HepG2 (cell line): Measurements from ENCODE around the gene COLQ. TPM values are rescaled to one million over a fixed set of nuclear protein-coding genes. Genes with fewer than 3 reads are reported as not detected.

Experiments
- ATAC-seq: fragments of 200-7000 bp; cut with Tn5 transposase; 3 replicates; pipeline ENCODE4 v1.9.1; 2020; ENCODE audit warnings: mild to moderate bottlenecking, moderate library complexity
- BruUV-seq: library from RNA; stranded (reverse); fragments of 400-500 nt; replicated peaks from 2 replicates; lab custom pipeline; 2021; lab: Mats Ljungman, UMichigan
- CTCF ChIA-PET: fragments of 300-600 bp; formaldehyde crosslinking; extraction: SDS; loops from one replicate; lab custom pipeline; 2021; ENCODE audit warnings: low total read pairs, inconsistent platforms, low intra/inter-chr PET ratio; lab: Yijun Ruan, JAX
- POLR2A ChIA-PET: fragments of 350-600 bp; sonication (Branson Sonifier 250); formaldehyde crosslinking; loops from one replicate; lab custom pipeline; 2020; ENCODE audit warnings: antibody characterized with exemption, inconsistent platforms; lab: Yijun Ruan, JAX
- DNase-seq: peaks from one replicate; pipeline ENCODE4 v3.0.0-alpha.2; 2015; ENCODE audit warnings: low spot score
- FAIRE-seq: peaks from 3 replicates; lab custom pipeline; 2011; peaks lifted over from hg19 to GRCh38; lab: Jason Lieb, UNC
- H2AFZ ChIP-seq: one replicate; pipeline ENCODE4 v1.6.1; 2011; ENCODE audit warnings: low read length, inconsistent platforms
- H3K27ac ChIP-seq: fragments of 300-600 bp; 3 replicates; pipeline ENCODE4 v1.8.0; 2011; ENCODE audit warnings: mixed run types, mild to moderate bottlenecking, mixed read lengths, low read length, inconsistent platforms; ENCODE audit not compliant: insufficient read depth; ENCODE audit errors: extremely low read length
- H3K27me3 ChIP-seq, 2 experiments: fragments of 200-600 bp in 1 of 2; 2 replicates in 1 of 2; 3 replicates in 1 of 2; pipeline versions ENCODE4 v1.6.0 to v1.8.0; 2011; ENCODE audit warnings: low read length in 2 of 2, mild to moderate bottlenecking in 2 of 2, moderate library complexity in 2 of 2, inconsistent platforms in 1 of 2; ENCODE audit not compliant: insufficient read depth in 2 of 2, control insufficient read depth in 1 of 2
- H3K36me3 ChIP-seq, 2 experiments: fragments of 200-600 bp in 1 of 2; replicated peaks in 1 of 2; 2 replicates in 1 of 2; 3 replicates in 1 of 2; pipeline versions ENCODE4 v1.5.1 to v1.8.0; 2011; ENCODE audit warnings: low read length in 2 of 2, inconsistent platforms in 1 of 2; ENCODE audit not compliant: insufficient read depth in 2 of 2, control insufficient read depth in 1 of 2
- H3K4me1 ChIP-seq: 2 replicates; pipeline ENCODE4 v1.5.1; 2012; ENCODE audit warnings: low read length, inconsistent platforms; ENCODE audit not compliant: insufficient read depth
- H3K4me2 ChIP-seq: 2 replicates; pipeline ENCODE4 v1.6.0; 2011; ENCODE audit warnings: low read depth, low read length, inconsistent platforms
- H3K4me3 ChIP-seq, 3 experiments: fragments of 200-600 bp in 1 of 3; sonication (generic), shearing (Covaris generic) in 1 of 3; replicated peaks in 1 of 3; 2 replicates each; pipeline ENCODE4 v1.5.1; 2011 to 2016; ENCODE audit warnings: low read length in 3 of 3, inconsistent platforms in 2 of 3, low read depth in 2 of 3, mild to moderate bottlenecking in 2 of 3, control low read depth in 1 of 3, mixed read lengths in 1 of 3; ENCODE audit not compliant: insufficient read depth in 1 of 3
- H3K79me2 ChIP-seq: one replicate; pipeline ENCODE4 v1.6.1; 2011; ENCODE audit warnings: low read length, inconsistent platforms; ENCODE audit not compliant: insufficient read depth
- H3K9ac ChIP-seq: 2 replicates; pipeline ENCODE4 v1.6.0; 2011; ENCODE audit warnings: mild to moderate bottlenecking, low read depth, low read length, inconsistent platforms; ENCODE audit not compliant: insufficient read depth
- H3K9me3 ChIP-seq: 2 replicates; pipeline ENCODE4 v1.5.1; 2012; ENCODE audit warnings: mild to moderate bottlenecking, low read length
- H4K20me1 ChIP-seq: 2 replicates; pipeline ENCODE4 v1.6.0; 2011; ENCODE audit warnings: inconsistent platforms, mild to moderate bottlenecking, low read length, moderate library complexity; ENCODE audit not compliant: insufficient read depth
- ARNTL ChIP-seq: sonication (generic); formaldehyde crosslinking; IDR thresholded peaks from 2 replicates; pipeline ENCODE4 v1.4.0; 2020; ENCODE audit warnings: mild to moderate bottlenecking, missing genetic modification reagents
- BORCS8-MEF2B ChIP-seq: sonication (generic); formaldehyde crosslinking; IDR thresholded peaks from 2 replicates; pipeline ENCODE4 v1.8.0; 2022; ENCODE audit warnings: mild to moderate bottlenecking, missing genetic modification reagents
- FOXP1 ChIP-seq, 2 experiments: fragments of 450-650 bp in 1 of 2; IDR thresholded peaks; 2 replicates each; pipeline ENCODE4 v1.6.1; 2017 to 2018; ENCODE audit warnings: antibody characterized with exemption in 1 of 2
- HDAC1 ChIP-seq: sonication (generic); formaldehyde crosslinking; IDR thresholded peaks from 2 replicates; pipeline ENCODE4 v1.5.1; 2020; ENCODE audit warnings: mild to moderate bottlenecking, missing genetic modification reagents
- IKZF4 ChIP-seq: sonication (generic); formaldehyde crosslinking; IDR thresholded peaks from 2 replicates; pipeline ENCODE4 v1.5.1; 2020; ENCODE audit warnings: borderline replicate concordance, mild to moderate bottlenecking, low read depth, missing genetic modification reagents; ENCODE audit errors: not compliant biosample characterization
- JUN ChIP-seq: sonication (generic); formaldehyde crosslinking; IDR thresholded peaks from 2 replicates; pipeline ENCODE4 v1.4.0; 2020; ENCODE audit warnings: mild to moderate bottlenecking, missing genetic modification reagents
- PAF1 ChIP-seq: IDR thresholded peaks from 2 replicates; pipeline ENCODE4 v1.6.1; 2016; ENCODE audit warnings: missing genetic modification reagents, missing compliant biosample characterization
- POLR2AphosphoS2 ChIP-seq: IDR thresholded peaks from 2 replicates; pipeline ENCODE4 v1.6.1; 2011; ENCODE audit warnings: low read depth, low read length, improper control_type of control experiment
- RBM22 ChIP-seq: fragments of 200-400 bp; formaldehyde crosslinking; optimal IDR thresholded peaks from 2 replicates; pipeline ENCODE3; 2017; ENCODE audit warnings: mild to moderate bottlenecking, low read length, moderate library complexity
- SMAD9 ChIP-seq: sonication (generic); formaldehyde crosslinking; IDR thresholded peaks from 2 replicates; pipeline ENCODE4 v1.5.1; 2020; ENCODE audit warnings: mild to moderate bottlenecking, missing genetic modification reagents
- ZFP36 ChIP-seq: fragments of 150-350 bp; IDR thresholded peaks from 2 replicates; pipeline ENCODE4 v1.6.1; 2018; ENCODE audit warnings: borderline replicate concordance, low read length, low read depth; ENCODE audit not compliant: partially characterized antibody
- ZFP36L2 ChIP-seq: sonication (generic); formaldehyde crosslinking; IDR thresholded peaks from 2 replicates; pipeline ENCODE4 v1.4.0; 2020; ENCODE audit warnings: missing genetic modification reagents
- ZNF737 ChIP-seq: sonication (generic); formaldehyde crosslinking; IDR thresholded peaks from 2 replicates; pipeline ENCODE4 v1.5.0; 2020; ENCODE audit warnings: missing genetic modification reagents, mild to moderate bottlenecking, borderline replicate concordance
- ZNF891 ChIP-seq: sonication (generic); formaldehyde crosslinking; IDR thresholded peaks from 2 replicates; pipeline ENCODE4 v1.5.0; 2020; ENCODE audit warnings: mild to moderate bottlenecking, missing genetic modification reagents
- WGBS: methylation state at CpG from one replicate; pipeline ENCODE4 v1.1.6; 2017; ENCODE audit warnings: low lambda C conversion rate; 5-methylcytosine and 5-hydroxymethylcytosine counted together
- in situ Hi-C: cut with HindIII; loops from 2 replicates; pipeline ENCODE4 v1.10.0; 2017; ENCODE audit warnings: low pct_unique_long_range_greater_than_20kb; ENCODE audit not compliant: extremely low pct_ligation_motif_present
- intact Hi-C: fragments of 100-400 bp; cut with micrococcal nuclease; formaldehyde crosslinking; loops from one replicate; pipeline ENCODE4 v1.10.0; 2022; ENCODE audit not compliant: unreplicated experiment
- polyA plus RNA-seq, 8 experiments: library from polyadenylated mRNA; depleted of rRNA in 3 of 8; stranded (reverse) in 7 of 8; unstranded in 1 of 8; fragments of >200 nt; fragmentation: Illumina TruSeq in 4 of 8; extraction: Trizol in 4 of 8; gene quantifications; 2 replicates each; pipeline versions ENCODE4 v1.2.1 to v1.2.3, GENCODE V29; 2011 to 2016; ENCODE audit warnings: low read depth in 4 of 8, missing spikeins in 1 of 8, mixed read lengths in 1 of 8; ENCODE audit not compliant: insufficient read depth in 1 of 8
- total RNA-seq, 5 experiments: library from RNA; depleted of rRNA; stranded (reverse); fragments of >200 nt; fragmentation: Illumina TruSeq; extraction: Trizol; gene quantifications; 2 replicates each; pipeline ENCODE4 v1.2.3, GENCODE V29; 2016; ENCODE audit warnings: low read depth in 1 of 5
- TF ChIP-seq, protein P1 (sequence below): sonication (generic); formaldehyde crosslinking; IDR thresholded peaks from 2 replicates; pipeline ENCODE4 v1.5.0; 2020; ENCODE audit warnings: mild to moderate bottlenecking, missing genetic modification reagents
- TF ChIP-seq, protein P2 (sequence below): IDR thresholded peaks from 2 replicates; pipeline ENCODE4 v1.6.1; 2016
- TF ChIP-seq, protein P3 (sequence below): IDR thresholded peaks from 2 replicates; pipeline ENCODE4 v1.6.1; 2016; ENCODE audit warnings: mild to moderate bottlenecking
- TF ChIP-seq, protein P4 (sequence below): sonication (generic); formaldehyde crosslinking; IDR thresholded peaks from 2 replicates; pipeline ENCODE4 v1.5.0; 2020; ENCODE audit warnings: missing genetic modification reagents
- TF ChIP-seq, protein P5 (sequence below): sonication (generic); formaldehyde crosslinking; IDR thresholded peaks from 2 replicates; pipeline ENCODE4 v1.5.0; 2020; ENCODE audit warnings: missing genetic modification reagents

The COLQ gene
- total and polyA plus RNA-seq, 2 of the 13 experiments (the other 11 are each of a cell fraction or from before 2014, with no cell fraction given) = 0.31 to 0.46 TPM

DNA sequence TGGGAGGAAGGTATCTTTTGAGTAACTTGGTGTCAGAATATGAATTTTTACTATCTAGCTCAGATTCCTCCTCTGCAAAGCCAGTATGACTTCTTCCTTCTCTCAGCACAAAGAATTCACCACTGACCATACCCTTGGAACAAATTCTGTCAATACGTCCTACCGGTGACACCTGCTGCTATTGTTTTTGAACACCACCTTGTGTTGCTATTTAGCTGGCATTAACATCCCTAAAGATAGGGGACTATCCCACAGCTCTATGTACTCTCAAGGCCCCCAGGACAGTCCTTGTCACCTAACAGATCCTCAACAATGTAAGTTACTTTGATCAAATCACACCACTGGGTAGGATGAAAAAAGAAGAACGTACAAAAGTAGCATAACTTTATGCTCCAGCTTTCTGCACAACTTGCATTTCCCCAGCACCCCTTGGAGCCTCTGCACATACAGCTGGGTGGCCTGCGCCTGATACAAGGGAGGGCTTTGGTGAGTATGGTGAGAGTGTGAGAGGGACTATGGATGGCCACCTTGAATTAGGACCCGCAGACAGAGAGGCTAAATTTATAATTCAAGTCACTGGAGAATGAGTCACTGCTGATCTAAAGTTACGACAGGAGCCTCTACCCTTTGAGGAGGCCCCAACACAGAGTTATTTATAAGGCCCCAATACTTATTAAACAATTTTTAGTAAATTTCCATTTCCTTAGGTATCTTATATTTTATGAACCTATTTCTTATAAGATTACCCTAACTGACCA, 2.3 kb upstream of the COLQ start:
- CTCF ChIA-PET = no interaction called here
- H3K36me3 ChIP-seq = no peaks in the 10 kb centered on the region
- TF ChIP-seq POLR2AphosphoS2 (no peak), ZNF891 (CRISPR knock-in tag) (no peak), SMAD9 (no peak), BORCS8-MEF2B (CRISPR knock-in tag) (no peak), IKZF4 (CRISPR knock-in tag) (no peak), ZNF737 (CRISPR knock-in tag) (no peak), FOXP1 (IDR thresholded peaks at IDR 0.05) (no peak), FOXP1 (CRISPR knock-in tag; IDR thresholded peaks at IDR 0.05) (no peak), RBM22 (no peak), ARNTL (CRISPR knock-in tag) (no peak), HDAC1 (no peak), PAF1 (CRISPR knock-in tag) (no peak), ZFP36L2 (CRISPR knock-in tag) (no peak), JUN (CRISPR knock-in tag) (no peak), ZFP36 (no peak)
- TF ChIP-seq, protein P1, sequence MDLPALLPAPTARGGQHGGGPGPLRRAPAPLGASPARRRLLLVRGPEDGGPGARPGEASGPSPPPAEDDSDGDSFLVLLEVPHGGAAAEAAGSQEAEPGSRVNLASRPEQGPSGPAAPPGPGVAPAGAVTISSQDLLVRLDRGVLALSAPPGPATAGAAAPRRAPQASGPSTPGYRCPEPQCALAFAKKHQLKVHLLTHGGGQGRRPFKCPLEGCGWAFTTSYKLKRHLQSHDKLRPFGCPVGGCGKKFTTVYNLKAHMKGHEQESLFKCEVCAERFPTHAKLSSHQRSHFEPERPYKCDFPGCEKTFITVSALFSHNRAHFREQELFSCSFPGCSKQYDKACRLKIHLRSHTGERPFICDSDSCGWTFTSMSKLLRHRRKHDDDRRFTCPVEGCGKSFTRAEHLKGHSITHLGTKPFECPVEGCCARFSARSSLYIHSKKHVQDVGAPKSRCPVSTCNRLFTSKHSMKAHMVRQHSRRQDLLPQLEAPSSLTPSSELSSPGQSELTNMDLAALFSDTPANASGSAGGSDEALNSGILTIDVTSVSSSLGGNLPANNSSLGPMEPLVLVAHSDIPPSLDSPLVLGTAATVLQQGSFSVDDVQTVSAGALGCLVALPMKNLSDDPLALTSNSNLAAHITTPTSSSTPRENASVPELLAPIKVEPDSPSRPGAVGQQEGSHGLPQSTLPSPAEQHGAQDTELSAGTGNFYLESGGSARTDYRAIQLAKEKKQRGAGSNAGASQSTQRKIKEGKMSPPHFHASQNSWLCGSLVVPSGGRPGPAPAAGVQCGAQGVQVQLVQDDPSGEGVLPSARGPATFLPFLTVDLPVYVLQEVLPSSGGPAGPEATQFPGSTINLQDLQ (CRISPR knock-in tag) = no peak
- TF ChIP-seq, protein P2, sequence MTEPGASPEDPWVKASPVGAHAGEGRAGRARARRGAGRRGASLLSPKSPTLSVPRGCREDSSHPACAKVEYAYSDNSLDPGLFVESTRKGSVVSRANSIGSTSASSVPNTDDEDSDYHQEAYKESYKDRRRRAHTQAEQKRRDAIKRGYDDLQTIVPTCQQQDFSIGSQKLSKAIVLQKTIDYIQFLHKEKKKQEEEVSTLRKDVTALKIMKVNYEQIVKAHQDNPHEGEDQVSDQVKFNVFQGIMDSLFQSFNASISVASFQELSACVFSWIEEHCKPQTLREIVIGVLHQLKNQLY (CRISPR knock-in tag) = no peak
- TF ChIP-seq, protein P3, sequence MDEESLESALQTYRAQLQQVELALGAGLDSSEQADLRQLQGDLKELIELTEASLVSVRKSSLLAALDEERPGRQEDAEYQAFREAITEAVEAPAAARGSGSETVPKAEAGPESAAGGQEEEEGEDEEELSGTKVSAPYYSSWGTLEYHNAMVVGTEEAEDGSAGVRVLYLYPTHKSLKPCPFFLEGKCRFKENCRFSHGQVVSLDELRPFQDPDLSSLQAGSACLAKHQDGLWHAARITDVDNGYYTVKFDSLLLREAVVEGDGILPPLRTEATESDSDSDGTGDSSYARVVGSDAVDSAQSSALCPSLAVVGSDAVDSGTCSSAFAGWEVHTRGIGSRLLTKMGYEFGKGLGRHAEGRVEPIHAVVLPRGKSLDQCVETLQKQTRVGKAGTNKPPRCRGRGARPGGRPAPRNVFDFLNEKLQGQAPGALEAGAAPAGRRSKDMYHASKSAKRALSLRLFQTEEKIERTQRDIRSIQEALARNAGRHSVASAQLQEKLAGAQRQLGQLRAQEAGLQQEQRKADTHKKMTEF (CRISPR knock-in tag) = no peak
- TF ChIP-seq, protein P4, sequence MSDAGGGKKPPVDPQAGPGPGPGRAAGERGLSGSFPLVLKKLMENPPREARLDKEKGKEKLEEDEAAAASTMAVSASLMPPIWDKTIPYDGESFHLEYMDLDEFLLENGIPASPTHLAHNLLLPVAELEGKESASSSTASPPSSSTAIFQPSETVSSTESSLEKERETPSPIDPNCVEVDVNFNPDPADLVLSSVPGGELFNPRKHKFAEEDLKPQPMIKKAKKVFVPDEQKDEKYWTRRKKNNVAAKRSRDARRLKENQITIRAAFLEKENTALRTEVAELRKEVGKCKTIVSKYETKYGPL (CRISPR knock-in tag) = no peak
- TF ChIP-seq, protein P5, sequence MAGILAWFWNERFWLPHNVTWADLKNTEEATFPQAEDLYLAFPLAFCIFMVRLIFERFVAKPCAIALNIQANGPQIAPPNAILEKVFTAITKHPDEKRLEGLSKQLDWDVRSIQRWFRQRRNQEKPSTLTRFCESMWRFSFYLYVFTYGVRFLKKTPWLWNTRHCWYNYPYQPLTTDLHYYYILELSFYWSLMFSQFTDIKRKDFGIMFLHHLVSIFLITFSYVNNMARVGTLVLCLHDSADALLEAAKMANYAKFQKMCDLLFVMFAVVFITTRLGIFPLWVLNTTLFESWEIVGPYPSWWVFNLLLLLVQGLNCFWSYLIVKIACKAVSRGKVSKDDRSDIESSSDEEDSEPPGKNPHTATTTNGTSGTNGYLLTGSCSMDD (CRISPR knock-in tag) = no peak

More for the DNA sequence above, 2.3 kb upstream of the COLQ start:
- H3K4me1 ChIP-seq = no peaks in the 10 kb centered on the region
- no peak overlapping the region for H3K27ac ChIP-seq
- POLR2A ChIA-PET = no interaction called here
- DNase-seq (no peak), ATAC-seq (no peak), FAIRE-seq (no peak)
- no peak overlapping the region for H3K4me3 ChIP-seq
- no peak overlapping the region for H3K9ac ChIP-seq
- H3K27me3 ChIP-seq = peaks cover 2% of the 10 kb centered on the region in 2 experiments; a peak in 3 of 5 replicates
- intact Hi-C loops = no loop called here
- H3K79me2 ChIP-seq = no peaks in the 10 kb centered on the region
- H3K4me2 ChIP-seq = no peak overlapping the region
- WGBS = 33% methylated on average over 5 of the region's 6 CpGs
- H2AFZ ChIP-seq = no peak overlapping the region
- H4K20me1 ChIP-seq = no peaks in the 10 kb centered on the region
- no peaks in the 10 kb centered on the region for H3K9me3 ChIP-seq
- BruUV-seq = no TSS peak
- in situ Hi-C loops = no loop called here
